Calu3 (cell line): ENCODE results near the gene TGFBI. TPM values are rescaled to one million over a fixed set of nuclear protein-coding genes. Genes with fewer than 3 reads are reported as not detected.

Experiments used
- BruUV-seq: library from RNA; stranded (reverse); fragments of 400-500 nt; replicated peaks from 2 replicates; lab custom pipeline; 2021; lab: Mats Ljungman, UMichigan
- CTCF ChIA-PET: fragments of 300-600 bp; sonication (Branson Sonifier 250); formaldehyde crosslinking; loops from one replicate; lab custom pipeline; 2022; ENCODE audit warnings: antibody characterized with exemption; lab: Charles Lee
- DNase-seq: peaks from one replicate; pipeline ENCODE4 v3.0.0; 2022
- H3K27ac Mint-ChIP-seq: one replicate; pipeline ENCODE4 v1.8.0; 2022; ENCODE audit warnings: mixed read lengths; ENCODE audit not compliant: unreplicated experiment
- H3K27me3 Mint-ChIP-seq: one replicate; pipeline ENCODE4 v1.8.0; 2022; ENCODE audit warnings: mixed read lengths; ENCODE audit not compliant: unreplicated experiment
- H3K36me3 Mint-ChIP-seq: one replicate; pipeline ENCODE4 v1.8.0; 2022; ENCODE audit warnings: mild to moderate bottlenecking, moderate library complexity, mixed read lengths; ENCODE audit not compliant: insufficient read depth, unreplicated experiment
- H3K4me1 Mint-ChIP-seq: one replicate; pipeline ENCODE4 v1.8.0; 2022; ENCODE audit warnings: mild to moderate bottlenecking, low read depth, mixed read lengths; ENCODE audit not compliant: unreplicated experiment
- H3K4me3 Mint-ChIP-seq: one replicate; pipeline ENCODE4 v1.8.0; 2022; ENCODE audit warnings: mild to moderate bottlenecking, low read depth, moderate library complexity, mixed read lengths; ENCODE audit not compliant: unreplicated experiment
- H3K9me3 Mint-ChIP-seq: one replicate; pipeline ENCODE4 v1.8.0; 2022; ENCODE audit warnings: low read depth, mixed read lengths; ENCODE audit not compliant: unreplicated experiment
- CTCF ChIP-seq: fragments of 200-600 bp; IDR thresholded peaks from one replicate; pipeline ENCODE4 v1.8.0; 2022; ENCODE audit warnings: antibody characterized with exemption; ENCODE audit not compliant: unreplicated experiment
- intact Hi-C: fragments of 100-400 bp; cut with micrococcal nuclease; formaldehyde crosslinking; loops from one replicate; pipeline ENCODE4 v1.10.0; 2022; ENCODE audit not compliant: unreplicated experiment
- total RNA-seq: library from RNA; stranded (reverse); gene quantifications from 2 replicates; pipeline ENCODE4 v1.2.3, GENCODE V29; 2022

TGFBI gene
- total RNA-seq, 1 experiment from 2014 or later, result 95.2 TPM

DNA sequence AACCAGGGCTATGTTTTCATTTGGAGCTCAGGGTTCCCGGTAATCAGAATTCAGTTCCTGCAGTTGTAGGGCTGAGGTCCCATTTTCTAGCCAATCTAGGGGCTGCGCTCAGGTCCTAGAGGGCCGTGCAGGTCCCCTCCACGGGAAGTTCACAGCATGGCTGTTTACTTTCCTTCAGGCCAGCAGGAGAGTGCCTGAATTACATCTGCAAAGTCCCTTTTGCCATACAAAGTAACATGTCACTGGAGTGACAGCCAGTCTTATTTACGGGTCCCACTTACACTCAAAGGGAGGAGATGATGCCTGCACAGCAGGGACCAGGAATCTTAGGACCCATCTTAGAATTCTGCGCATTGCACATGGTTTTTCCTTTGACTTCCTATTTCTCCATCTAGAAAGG lies 29.9 kb upstream of the TGFBI start:
- CTCF ChIA-PET, result interaction anchor here (1.0 kb wide), 1 partner anchor 9 kb away, joined by 3 read pairs; no protein-coding TSS in a partner anchor
- H3K27me3 Mint-ChIP-seq, result no peaks in the 10 kb centered on the region
- DNase-seq, result no peak
- no TSS peak for BruUV-seq
- H3K27ac Mint-ChIP-seq, result no peak overlapping the region
- no peaks in the 10 kb centered on the region for H3K9me3 Mint-ChIP-seq
- H3K36me3 Mint-ChIP-seq, result no peaks in the 10 kb centered on the region
- intact Hi-C loops, result no loop called here
- no peak overlapping the region for H3K4me3 Mint-ChIP-seq
- TF ChIP-seq CTCF, result no peak
- peaks cover 56% of the 10 kb centered on the region for H3K4me1 Mint-ChIP-seq

DNA sequence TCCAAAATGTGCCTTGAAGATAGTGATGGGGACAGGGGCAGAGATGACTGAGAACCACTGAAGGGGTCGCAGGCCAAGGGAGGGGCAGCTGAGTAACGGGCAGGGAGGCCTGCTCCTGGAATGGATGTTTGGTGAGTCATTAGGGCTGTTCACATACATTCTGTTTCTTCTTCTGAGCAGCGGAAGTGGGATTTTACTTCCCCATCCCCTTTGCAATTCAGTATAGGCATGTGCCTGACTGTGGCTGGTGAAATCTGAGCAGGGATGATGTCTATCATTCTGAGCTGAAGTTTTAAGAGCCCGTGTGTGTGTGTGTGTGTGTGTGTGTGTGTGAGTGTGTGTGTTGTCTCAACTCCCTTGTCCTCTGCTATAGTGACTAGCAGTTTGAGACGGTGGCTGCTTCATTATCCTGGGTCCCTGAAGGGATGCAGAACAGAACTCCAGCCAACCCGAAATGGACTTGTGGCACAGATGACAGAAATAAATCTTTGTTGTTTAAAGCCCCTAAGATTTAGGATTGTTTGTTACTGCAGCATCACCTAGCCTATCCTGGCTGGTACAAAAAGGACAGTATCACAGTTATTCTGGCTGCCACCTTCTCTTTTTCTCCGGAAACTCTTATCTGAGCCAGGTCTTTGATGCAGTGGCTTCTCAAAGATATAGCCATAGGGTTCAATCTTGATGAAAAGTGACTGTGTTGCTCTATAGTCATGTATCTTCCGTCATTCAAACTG lies 29.2 kb upstream of the TGFBI start:
- CTCF ChIA-PET, result interaction anchor here (1.0 kb wide), 1 partner anchor 10 kb away, joined by 3 read pairs; no protein-coding TSS in a partner anchor

DNA sequence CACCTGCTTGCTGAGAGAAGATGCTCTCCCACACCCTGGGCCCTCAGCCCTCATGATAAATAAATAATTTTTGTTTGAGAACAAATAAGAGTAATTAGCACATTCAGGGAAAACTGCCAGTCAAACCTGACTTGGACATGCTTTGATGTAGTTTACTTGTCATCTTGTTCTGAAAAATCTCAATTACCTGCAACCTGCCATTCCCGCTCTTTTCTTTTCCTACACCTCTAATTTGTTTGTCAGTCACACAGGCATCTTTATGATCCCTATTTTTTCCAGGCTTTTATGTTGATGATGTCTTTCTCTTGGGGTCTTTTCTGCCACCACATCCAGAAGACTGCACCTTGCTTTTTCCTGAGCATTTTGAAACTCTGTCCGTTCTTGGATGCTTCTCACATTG lies 28.6 kb upstream of the TGFBI start:
- H3K27me3 Mint-ChIP-seq, result no peaks in the 10 kb centered on the region
- TF ChIP-seq CTCF, result no peak
- DNase-seq, result no peak
- intact Hi-C loops, result no loop called here
- no peak overlapping the region for H3K27ac Mint-ChIP-seq
- peaks cover 45% of the 10 kb centered on the region for H3K4me1 Mint-ChIP-seq
- H3K4me3 Mint-ChIP-seq, result no peak overlapping the region
- CTCF ChIA-PET, result interaction anchor here (1.0 kb wide), 1 partner anchor 10 kb away, joined by 3 read pairs; no protein-coding TSS in a partner anchor
- BruUV-seq, result no TSS peak
- H3K9me3 Mint-ChIP-seq, result no peaks in the 10 kb centered on the region
- H3K36me3 Mint-ChIP-seq, result no peaks in the 10 kb centered on the region

More for the DNA sequence above, 29.2 kb upstream of the TGFBI start:
- peak; percentile 23 for DNase-seq
- Mint-ChIP-seq H3K27ac (no peak overlapping the region), H3K9me3 (no peaks in the 10 kb centered on the region), H3K27me3 (no peaks in the 10 kb centered on the region), H3K36me3 (no peaks in the 10 kb centered on the region), H3K4me1 (peaks cover 50% of the 10 kb centered on the region), H3K4me3 (no peak overlapping the region)
- intact Hi-C loops, result no loop called here
- no peak for TF ChIP-seq CTCF
- no TSS peak for BruUV-seq

GRCh38 chr5:136000932-136001331 lies 27.9 kb upstream of the TGFBI start:
- CTCF ChIA-PET, result interaction anchor here (0.8 kb wide), 1 partner anchor 53 kb away, joined by 4 read pairs; no protein-coding TSS in a partner anchor
- Mint-ChIP-seq H3K27ac (no peak overlapping the region), H3K9me3 (no peaks in the 10 kb centered on the region), H3K4me1 (peaks cover 49% of the 10 kb centered on the region), H3K36me3 (no peaks in the 10 kb centered on the region), H3K27me3 (no peaks in the 10 kb centered on the region), H3K4me3 (no peak overlapping the region)
- intact Hi-C loops, result no loop called here
- no peak for DNase-seq
- no TSS peak for BruUV-seq
- TF ChIP-seq CTCF, result no peak
